Measurements from ENCODE around the gene BTG4.

BTG4 gene

DNA sequence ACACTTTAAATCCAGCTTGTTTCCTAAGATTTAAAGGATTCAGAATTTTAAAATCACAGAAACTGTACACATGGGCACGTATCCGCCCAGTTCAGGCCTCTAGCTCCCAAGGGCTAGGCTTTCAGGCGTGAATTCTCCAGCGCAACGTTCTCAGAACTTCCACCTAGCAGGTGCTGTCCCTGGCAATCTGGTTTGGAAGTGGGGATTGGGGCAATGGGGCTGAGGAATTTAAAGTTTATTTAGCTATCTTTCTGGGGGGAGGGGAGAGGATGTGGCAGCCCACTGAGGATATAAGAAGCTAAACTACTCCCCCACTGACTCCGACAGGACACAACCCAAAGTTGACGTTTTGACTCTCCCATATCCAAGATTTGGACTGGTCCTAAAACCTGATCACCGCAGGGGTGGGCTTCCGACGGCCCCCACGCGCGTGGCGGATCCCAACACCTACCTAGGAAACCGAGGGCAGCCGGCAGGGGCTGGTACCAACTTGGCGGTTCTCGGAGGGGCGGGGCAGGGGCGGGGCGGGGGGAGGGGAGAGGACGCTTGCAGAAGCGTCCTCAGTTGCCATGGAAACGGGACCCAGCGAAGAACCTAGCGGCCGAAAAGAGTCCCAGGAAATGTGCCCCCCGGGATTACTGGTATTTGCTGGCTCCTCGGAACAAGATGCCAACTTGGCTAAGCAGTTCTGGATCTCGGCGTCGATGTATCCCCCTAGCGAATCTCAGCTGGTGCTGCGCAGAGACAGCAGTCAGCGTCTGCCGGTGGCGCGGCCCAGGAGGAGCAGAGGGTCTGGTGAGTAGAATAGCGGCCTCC, 2.2 kb upstream of the BTG4 start, which contains the start of gene HOATZ:
Gene HOATZ, plus strand, starts transcription at position 563 of the 816 bp plus-strand sequence. Its CDS starts 7 bp downstream, at position 570.
- Histone ChIP-seq H3K4me2 (ENCODE audit: insufficient read depth, low read length) (no peak within 1 kb of the TSS), H3K4me3 (ENCODE audit: low read depth in 1 of 2, low read length in 2 of 2) (no peak within 1 kb of the TSS), H2AFZ (ENCODE audit: low read depth, low read length) (no peak within 1 kb of the TSS), H3K4me1 (ENCODE audit: insufficient read depth, low read length) (no peaks in the 10 kb centered on the region), H3K36me3 (ENCODE audit: insufficient read depth, low read length) (no peaks in the 10 kb centered on the region), H3K27ac (ENCODE audit: low read length) (no peak within 1 kb of the TSS), H3K27me3 (ENCODE audit: insufficient read depth, low read length, poor library complexity) (peaks cover 3% of the 10 kb centered on the region), H3K9me3 (ENCODE audit: insufficient read depth, low read length, severe bottlenecking) (no peaks in the 10 kb centered on the region), H3K79me2 (ENCODE audit: insufficient read depth, low read length) (no peaks in the 10 kb centered on the region), H3K9ac (ENCODE audit: low read depth, low read length) (no peak within 1 kb of the TSS), H4K20me1 (ENCODE audit: insufficient read depth, low read length) (no peaks in the 10 kb centered on the region)
- DNase-seq, result no peak
- TF ChIP-seq CTCF (IDR thresholded peaks at IDR 0.05; ENCODE audit: borderline replicate concordance, extremely low read depth, low read length, poor library complexity, severe bottlenecking) (no peak), EZH2 (IDR thresholded peaks at IDR 0.05; ENCODE audit: borderline replicate concordance, low read depth, low read length, severe bottlenecking) (no peak)
- no peak for ATAC-seq (ENCODE audit: insufficient read depth, low read depth)

DNA sequence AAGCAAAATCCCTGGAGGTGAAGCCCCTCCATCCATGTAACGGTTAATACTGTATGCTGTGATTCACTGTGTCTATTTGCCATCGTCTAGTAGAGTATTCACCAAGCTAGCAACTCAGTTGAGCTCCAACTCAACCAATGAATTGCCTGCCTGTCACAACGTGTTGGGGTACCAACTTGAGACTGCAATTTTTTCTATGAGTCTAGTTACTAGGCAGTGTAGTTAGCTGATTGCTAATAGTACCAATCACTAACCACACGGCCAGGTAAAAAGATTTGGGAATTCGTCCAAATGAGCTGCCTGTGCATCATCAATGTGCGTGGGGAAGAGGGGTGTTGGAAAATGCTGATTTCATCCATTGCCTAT, 1.0 kb upstream of the BTG4 start:
- Histone ChIP-seq H3K36me3 (ENCODE audit: insufficient read depth, low read length) (no peaks in the 10 kb centered on the region), H3K4me1 (ENCODE audit: insufficient read depth, low read length) (no peaks in the 10 kb centered on the region), H3K4me2 (ENCODE audit: insufficient read depth, low read length) (no peak overlapping the region), H3K9me3 (ENCODE audit: insufficient read depth, low read length, severe bottlenecking) (no peaks in the 10 kb centered on the region), H4K20me1 (ENCODE audit: insufficient read depth, low read length) (no peaks in the 10 kb centered on the region), H3K4me3 (ENCODE audit: low read depth in 1 of 2, low read length in 2 of 2) (no peak overlapping the region), H3K27me3 (ENCODE audit: insufficient read depth, low read length, poor library complexity) (peaks cover 3% of the 10 kb centered on the region), H3K79me2 (ENCODE audit: insufficient read depth, low read length) (no peaks in the 10 kb centered on the region), H3K27ac (ENCODE audit: low read length) (no peak overlapping the region), H3K9ac (ENCODE audit: low read depth, low read length) (no peak overlapping the region), H2AFZ (ENCODE audit: low read depth, low read length) (no peak overlapping the region)
- TF ChIP-seq CTCF (IDR thresholded peaks at IDR 0.05; ENCODE audit: borderline replicate concordance, extremely low read depth, low read length, poor library complexity, severe bottlenecking), result no peak
- TF ChIP-seq EZH2 (IDR thresholded peaks at IDR 0.05; ENCODE audit: borderline replicate concordance, low read depth, low read length, severe bottlenecking), result no peak
- no peak for DNase-seq
- ATAC-seq (ENCODE audit: insufficient read depth, low read depth), result no peak

- Histone ChIP-seq H3K9me3 (ENCODE audit: insufficient read depth, low read length, severe bottlenecking) (no peaks in the 10 kb centered on the region), H4K20me1 (ENCODE audit: insufficient read depth, low read length) (no peaks in the 10 kb centered on the region), H3K79me2 (ENCODE audit: insufficient read depth, low read length) (no peaks in the 10 kb centered on the region), H3K27me3 (ENCODE audit: insufficient read depth, low read length, poor library complexity) (no peaks in the 10 kb centered on the region), H3K9ac (ENCODE audit: low read depth, low read length) (no peak overlapping the region), H3K27ac (ENCODE audit: low read length) (no peak overlapping the region), H3K4me1 (ENCODE audit: insufficient read depth, low read length) (no peaks in the 10 kb centered on the region), H3K36me3 (ENCODE audit: insufficient read depth, low read length) (no peaks in the 10 kb centered on the region), H3K4me2 (ENCODE audit: insufficient read depth, low read length) (no peak overlapping the region), H2AFZ (ENCODE audit: low read depth, low read length) (no peak overlapping the region), H3K4me3 (ENCODE audit: low read depth in 1 of 2, low read length in 2 of 2) (no peak overlapping the region)
- ATAC-seq (ENCODE audit: insufficient read depth, low read depth) (no peak), DNase-seq (no peak)
- no peak for TF ChIP-seq CTCF (IDR thresholded peaks at IDR 0.05; ENCODE audit: borderline replicate concordance, extremely low read depth, low read length, poor library complexity, severe bottlenecking)
- no peak for TF ChIP-seq EZH2 (IDR thresholded peaks at IDR 0.05; ENCODE audit: borderline replicate concordance, low read depth, low read length, severe bottlenecking)
These were observed 1.9 kb downstream of the BTG4 start for GRCh38 chr11:111510311-111510710.

Measured in DND-41 (cell line).